MV-4-11 (cell line): ENCODE data around the gene ITIH1.
"Not testable (repeated sequence)": the region's sequence is repeated elsewhere in the genome, so short reads cannot be mapped to it uniquely, and the experiment has no call there.

Experiments used
- DNase-seq: peaks from one replicate; lab custom pipeline; 2025; lab: John Stamatoyannopoulos, UW

Gene ITIH1, protein sequence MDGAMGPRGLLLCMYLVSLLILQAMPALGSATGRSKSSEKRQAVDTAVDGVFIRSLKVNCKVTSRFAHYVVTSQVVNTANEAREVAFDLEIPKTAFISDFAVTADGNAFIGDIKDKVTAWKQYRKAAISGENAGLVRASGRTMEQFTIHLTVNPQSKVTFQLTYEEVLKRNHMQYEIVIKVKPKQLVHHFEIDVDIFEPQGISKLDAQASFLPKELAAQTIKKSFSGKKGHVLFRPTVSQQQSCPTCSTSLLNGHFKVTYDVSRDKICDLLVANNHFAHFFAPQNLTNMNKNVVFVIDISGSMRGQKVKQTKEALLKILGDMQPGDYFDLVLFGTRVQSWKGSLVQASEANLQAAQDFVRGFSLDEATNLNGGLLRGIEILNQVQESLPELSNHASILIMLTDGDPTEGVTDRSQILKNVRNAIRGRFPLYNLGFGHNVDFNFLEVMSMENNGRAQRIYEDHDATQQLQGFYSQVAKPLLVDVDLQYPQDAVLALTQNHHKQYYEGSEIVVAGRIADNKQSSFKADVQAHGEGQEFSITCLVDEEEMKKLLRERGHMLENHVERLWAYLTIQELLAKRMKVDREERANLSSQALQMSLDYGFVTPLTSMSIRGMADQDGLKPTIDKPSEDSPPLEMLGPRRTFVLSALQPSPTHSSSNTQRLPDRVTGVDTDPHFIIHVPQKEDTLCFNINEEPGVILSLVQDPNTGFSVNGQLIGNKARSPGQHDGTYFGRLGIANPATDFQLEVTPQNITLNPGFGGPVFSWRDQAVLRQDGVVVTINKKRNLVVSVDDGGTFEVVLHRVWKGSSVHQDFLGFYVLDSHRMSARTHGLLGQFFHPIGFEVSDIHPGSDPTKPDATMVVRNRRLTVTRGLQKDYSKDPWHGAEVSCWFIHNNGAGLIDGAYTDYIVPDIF

DNA sequence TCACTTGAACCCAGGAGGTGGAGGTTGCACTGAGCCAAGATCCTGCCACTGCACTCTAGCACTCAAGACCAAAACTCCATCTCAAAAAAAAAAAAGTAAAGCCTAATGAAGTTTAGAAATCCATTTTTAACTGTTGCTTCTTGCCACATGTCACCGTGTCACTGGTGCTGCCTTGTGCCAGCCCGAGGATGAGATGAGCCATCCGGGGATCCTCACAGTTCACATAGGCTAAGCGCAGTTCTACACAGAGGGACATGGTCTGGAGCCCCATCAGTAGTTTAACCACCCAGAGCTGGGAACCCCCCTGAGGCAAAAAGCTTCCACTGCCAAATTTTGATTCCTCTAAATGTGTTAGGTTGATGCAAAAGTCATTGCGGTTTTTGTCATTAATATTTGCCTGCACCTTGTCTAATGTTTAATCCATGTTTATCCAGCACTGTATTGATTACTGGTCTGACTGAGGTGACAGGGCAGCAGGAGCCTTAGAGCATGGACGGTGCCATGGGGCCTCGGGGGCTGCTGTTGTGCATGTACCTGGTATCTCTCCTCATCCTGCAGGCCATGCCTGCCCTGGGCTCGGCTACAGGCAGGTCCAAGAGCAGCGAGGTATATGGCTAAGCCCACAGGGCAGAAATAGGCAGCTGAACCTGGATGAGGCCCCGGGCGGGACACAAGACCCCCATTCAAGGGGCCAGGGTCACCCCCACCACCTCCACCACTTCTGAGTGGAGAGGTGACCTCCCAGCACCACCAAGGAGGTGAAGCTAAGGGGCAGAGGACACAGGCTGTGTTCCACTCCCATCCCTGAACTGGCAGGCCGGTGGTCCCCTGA, at the start of gene ITIH1:
TSS of gene ITIH1 (plus strand) at position 473 of the 832 bp plus-strand sequence. CDS start at position 490, 17 bp downstream.
- DNase-seq: no peak

DNA sequence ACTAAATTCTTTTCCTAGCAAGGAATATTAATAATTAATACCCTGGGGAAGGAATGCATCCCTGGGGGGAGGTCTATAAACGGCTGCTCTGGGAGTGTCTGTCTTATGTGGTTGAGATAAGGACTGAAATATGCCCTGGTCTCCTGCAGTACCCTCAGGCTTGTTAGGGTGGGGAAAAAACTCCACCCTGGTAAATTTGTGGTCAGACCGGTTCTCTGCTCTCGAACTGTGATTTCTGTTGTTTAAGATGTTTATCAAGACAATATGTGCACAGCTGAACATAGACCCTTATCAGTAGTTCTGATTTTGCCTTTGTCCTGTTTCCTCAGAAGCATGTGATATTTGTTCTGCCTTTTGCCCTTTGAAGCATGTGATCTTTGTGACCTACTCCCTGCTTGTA, 48.6 kb upstream of the ITIH1 start:
- not testable (repeated sequence) for DNase-seq

DNA sequence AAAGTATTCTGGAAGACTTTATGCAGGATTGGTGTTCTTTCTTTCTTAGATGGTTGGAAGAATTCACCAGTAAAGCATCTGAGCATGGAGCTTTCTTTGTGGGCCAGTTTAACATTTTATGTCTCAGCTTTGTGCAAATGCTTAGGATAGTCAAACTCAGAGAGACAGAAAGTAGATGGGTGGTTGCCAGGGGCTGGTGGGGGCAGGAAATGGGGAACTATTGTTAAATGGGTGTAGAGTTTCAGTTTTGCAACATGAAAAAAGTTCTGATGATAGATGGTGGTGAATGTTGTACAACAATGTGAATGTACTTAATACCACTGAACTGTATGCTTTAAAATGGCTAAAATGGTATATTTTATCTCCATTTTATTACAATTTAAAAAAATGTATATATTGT, 46.7 kb upstream of the ITIH1 start:
- DNase-seq: peak; percentile 83

DNA sequence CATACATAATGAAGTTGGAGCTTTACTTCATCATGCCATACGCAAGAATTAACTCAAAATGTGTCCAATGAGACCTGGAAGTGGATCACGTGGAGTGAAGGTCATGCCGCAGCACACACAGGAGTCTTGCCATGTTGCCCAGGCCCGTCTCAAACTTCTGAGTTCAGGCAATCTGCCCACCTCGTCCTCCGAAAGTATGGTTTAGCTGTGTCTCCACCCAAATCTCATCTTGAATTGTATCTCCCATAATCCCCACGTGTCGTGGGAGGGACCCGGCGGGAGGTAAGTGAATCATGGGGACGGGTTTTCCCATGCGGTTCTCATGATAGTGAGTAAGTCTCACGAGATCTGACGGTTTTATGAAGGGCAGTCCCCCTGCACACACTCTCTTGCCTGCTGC, 45.8 kb upstream of the ITIH1 start:
- DNase-seq: no peak

DNA sequence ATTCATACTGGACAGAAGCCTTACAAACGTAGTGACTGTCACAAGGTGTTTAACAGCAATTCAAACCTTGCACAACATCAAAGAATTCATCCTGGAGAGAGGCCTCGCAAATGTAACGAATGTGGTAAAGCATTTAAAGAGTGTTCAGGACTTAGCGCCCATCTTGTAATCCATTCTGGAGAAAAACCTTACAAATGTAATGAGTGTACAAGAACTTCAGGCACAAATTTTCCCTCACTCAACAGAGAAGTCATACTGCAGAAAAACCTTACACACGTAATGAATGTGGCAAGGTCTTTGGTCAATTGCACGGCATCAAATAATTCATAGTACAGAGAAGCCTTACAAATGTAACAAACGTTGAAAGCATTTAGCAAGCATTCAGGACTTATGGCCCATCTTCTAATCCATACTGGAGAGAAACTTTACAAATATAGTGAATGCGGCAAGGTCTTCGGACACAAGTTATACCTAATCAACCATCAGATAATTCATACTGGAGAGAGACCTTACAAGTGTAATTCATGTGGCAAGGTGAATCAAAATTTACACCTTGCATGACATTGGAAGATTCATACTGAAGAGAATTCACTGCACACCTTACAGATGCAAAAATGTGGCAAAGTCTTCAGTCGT, 44.0 kb upstream of the ITIH1 start:
- peak; percentile 34 for DNase-seq

DNA sequence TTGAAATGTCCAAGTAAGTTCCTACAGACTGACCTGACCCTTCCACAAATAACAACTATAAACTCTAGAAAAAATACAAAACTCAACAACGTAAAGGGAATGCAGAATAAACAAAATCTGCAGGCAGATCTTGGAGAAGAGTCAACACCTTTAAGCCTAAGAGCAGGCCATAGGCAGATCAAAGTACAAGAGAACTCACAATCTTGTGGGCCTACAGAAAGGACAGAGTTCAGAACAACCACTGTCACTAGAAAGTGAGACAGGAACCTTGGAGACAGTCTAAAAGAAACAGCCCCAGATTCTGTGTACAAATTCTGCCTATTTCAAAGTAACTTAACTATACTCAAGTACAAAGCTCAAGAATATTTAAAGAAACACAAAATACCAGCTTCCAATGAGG, 37.7 kb upstream of the ITIH1 start:
- no peak for DNase-seq

GRCh38 chr3:52742418-52743041, 34.9 kb upstream of the ITIH1 start:
- DNase-seq: peak; percentile 20

- no peak for DNase-seq
Observed at GRCh38 chr3:52743152-52743551, 34.2 kb upstream of the ITIH1 start.

- DNase-seq: no peak
Observed at GRCh38 chr3:52743721-52744120, 33.7 kb upstream of the ITIH1 start.

DNA sequence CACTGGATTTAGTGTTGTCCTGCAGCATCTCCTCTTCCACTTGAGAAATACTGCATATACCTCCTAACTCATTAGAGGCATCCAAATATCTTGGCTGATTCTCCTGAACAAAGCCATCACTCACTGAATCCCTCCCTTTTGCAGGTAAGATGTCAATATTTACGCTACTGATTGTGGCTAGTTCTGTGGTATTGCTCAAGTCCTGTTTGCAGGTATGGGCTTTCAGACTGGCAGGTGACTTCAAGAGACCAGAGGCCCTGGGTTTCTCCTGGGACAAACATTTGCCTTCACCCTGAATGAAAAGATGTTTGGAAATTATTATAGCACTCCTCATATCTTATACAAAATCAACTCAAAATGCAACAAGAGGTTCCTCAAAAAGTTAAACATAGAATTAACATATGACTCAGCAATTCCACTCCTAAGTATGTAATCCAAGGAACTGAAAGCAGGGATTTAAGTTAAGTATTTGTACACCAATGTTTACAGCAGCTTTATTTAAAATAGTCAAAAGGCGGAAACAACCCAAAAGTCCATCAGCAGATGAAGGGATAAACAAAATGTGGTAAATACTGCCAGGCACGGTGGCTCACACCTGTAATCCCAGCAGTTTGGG, 25.2 kb upstream of the ITIH1 start:
- peak; percentile 86 for DNase-seq

DNA sequence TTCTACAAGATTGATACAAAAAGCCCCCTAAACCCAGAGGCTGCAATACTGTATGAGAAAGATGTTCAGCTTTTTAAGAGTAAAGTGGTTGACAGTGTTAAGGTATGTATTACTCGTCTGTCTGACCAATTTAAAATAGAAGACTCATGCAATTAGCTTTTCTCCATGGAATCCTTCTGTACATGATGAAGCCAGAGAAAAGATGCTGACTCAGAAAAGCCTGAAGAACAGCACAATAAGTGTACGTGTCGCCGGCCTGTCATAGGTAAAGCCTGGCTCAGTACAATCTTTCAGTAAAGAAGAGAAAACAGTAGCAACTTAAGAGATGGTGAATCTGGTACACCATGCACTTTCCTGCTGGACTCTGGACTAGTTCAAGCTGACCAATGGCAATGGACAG, 23.0 kb upstream of the ITIH1 start:
- no peak for DNase-seq

- DNase-seq: no peak
Observed at GRCh38 chr3:52756141-52756540, 21.3 kb upstream of the ITIH1 start.

GRCh38 chr3:52763466-52763865, 13.9 kb upstream of the ITIH1 start:
- DNase-seq: peak; percentile 33

DNA sequence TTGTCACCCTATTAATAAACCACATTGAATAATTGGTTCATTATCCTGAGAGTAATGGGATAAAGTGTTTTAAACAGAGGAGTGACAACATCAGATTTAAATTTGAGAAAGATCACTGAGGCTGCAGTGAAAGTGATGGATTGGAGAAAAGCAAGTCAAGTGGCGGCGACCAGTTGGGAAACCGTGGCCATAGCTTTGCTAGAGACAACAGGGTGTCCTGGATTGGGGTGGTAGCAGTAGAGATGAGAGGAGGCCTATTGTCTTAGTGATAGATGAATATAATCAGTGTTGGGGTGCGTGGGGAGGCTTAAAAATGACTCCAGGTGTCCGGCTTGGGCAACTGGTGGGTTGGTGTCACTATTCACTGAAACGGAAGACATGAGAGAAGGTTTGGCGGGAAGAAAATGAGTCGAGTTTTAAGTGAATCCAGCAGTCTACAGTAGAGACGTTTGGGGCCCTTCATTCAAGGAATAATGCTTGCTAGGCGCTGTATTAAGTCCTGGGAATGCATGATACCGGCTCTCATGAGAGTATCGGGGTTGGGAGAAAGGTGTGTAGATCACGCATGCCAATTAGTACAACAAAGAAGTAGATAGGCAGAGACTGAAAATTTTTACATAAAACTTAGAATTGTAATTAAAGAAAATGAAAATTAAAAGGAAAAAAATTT, 7.5 kb upstream of the ITIH1 start:
- peak; percentile 9 for DNase-seq

DNA sequence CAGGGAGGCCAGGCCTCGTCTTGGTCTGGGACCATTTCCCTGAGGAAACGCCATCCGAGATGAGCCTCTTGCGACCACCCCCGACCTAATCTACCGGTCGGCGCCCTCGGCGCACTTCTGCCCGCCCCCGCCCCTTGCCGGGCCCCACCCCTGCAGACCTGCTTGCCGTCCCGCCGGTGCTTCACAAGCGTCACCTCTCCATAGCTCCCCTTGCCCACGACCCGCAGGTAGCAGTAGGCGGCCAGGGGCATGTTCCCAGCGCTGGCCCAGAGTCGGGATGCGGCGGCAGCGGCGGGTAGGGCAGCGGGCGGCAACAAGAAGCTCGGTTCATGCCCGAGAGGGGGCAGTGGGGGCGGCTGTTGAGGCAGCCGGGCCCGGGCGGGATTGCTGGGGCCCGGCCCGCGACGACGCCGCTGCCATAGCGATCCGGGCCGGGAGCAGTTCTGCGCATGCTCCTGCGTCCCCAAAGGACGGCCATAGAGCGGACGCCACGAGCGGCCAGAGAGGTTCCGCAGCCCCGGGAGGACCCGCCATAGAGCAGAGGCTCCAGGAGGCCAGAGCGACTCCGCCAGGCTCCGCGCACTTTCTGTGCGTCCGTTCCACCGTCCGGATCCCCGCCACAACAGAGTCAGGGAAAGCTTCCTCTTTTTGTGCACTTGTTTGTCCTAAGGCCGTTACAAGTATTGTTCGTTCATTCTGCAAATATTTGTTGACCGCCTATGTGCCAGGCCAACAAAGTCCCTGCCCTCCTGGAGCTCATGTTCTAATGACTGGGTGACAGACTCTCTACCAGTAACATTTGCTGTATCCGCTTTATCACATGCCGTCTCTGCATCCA, 6.7 kb upstream of the ITIH1 start, which contains the start of gene NEK4:
TSS of gene NEK4 (minus strand) at position 445 of the 838 bp plus-strand sequence. CDS start at position 251, 194 bp downstream.
- peak; percentile 95 for DNase-seq

GRCh38 chr3:52771334-52771681, 6.1 kb upstream of the ITIH1 start:
- DNase-seq: no peak

GRCh38 chr3:52771702-52772101, 5.7 kb upstream of the ITIH1 start:
- no peak for DNase-seq

DNA sequence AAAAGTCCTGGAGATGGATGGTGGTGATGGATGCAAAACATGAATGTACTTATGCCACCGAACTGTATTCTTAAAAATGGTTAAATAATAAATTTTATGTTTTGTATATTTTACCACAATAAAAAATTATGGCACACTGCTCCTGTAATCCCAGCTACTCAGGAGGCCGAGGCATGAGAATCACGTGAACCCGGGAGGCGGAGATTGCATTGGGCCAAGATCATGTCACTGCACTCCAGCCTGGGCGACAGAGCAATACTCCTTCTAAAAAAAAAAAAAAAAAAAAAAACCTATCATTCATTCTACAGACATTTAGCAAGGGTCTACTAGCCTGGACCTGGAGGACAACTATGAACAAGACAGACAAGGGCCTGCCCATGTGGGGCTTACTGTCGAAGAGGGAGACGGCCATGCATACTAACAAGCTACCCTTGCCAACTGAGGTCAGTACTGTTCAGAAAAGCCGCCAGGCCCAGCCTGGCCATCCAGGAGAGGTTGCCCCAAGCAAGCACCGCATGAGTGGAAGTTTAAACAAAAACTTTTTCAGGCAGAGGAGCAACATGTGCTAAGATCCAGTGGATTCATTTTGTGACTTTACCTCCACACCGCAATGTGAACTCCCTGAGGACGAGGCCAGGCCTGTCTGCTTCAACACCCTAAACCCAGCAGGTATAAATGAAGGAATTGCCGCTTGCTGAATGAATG, 3.9 kb upstream of the ITIH1 start:
- DNase-seq: no peak
